ENCODE data around the gene LRCH3. TPM values are rescaled to one million over a fixed set of nuclear protein-coding genes. Genes with fewer than 3 reads are reported as not detected.

The LRCH3 gene
- total RNA-seq, 1 donor = 149 TPM

DNA sequence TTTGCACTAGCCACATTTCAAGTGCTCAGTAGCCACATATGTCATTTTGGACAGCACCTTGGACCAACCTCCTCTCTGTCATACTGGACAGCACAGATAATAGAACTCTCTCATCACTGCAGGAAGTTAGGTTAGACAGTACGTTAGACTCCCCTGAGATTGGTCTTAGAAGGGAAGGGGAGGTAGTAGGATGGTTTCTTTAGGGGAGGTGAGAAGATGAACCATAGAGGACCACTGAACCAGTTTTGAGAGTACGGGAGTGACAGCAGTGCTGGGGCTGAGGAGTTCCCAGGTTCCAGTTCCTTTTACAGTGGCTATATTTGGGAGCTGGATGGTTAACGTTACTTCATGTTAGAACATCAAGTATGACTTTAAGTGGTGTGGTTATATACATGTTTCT lies 7.8 kb downstream of the LRCH3 start:
- no peak for DNase-seq (ENCODE audit: low read depth)
- TF ChIP-seq, protein P1, sequence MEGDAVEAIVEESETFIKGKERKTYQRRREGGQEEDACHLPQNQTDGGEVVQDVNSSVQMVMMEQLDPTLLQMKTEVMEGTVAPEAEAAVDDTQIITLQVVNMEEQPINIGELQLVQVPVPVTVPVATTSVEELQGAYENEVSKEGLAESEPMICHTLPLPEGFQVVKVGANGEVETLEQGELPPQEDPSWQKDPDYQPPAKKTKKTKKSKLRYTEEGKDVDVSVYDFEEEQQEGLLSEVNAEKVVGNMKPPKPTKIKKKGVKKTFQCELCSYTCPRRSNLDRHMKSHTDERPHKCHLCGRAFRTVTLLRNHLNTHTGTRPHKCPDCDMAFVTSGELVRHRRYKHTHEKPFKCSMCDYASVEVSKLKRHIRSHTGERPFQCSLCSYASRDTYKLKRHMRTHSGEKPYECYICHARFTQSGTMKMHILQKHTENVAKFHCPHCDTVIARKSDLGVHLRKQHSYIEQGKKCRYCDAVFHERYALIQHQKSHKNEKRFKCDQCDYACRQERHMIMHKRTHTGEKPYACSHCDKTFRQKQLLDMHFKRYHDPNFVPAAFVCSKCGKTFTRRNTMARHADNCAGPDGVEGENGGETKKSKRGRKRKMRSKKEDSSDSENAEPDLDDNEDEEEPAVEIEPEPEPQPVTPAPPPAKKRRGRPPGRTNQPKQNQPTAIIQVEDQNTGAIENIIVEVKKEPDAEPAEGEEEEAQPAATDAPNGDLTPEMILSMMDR (IDR thresholded peaks at IDR 0.05; ENCODE audit: insufficient read depth, low read depth, low read length) = no peak
- no peak overlapping the region for H3K4me3 ChIP-seq (ENCODE audit: low read depth, low read length)

DNA sequence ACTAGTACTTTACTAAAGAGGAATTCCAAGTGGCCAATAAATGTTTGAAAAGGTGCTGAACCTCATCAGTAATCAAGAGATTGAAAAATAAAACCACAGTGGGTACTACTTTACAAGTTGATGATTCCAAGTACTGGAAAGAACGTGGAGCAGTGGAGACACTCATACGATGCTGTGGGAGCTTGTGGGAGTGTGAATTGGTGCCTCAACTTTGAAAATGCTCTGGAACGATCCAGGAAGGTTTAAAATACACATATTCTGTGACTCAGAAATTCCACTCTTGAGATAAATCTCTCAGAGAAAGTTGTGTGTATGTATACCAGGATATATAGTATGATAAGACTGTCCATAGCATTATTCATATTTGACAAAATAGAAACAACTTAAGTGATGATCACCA lies 9.3 kb downstream of the LRCH3 start:
- peak; percentile 34 for DNase-seq (ENCODE audit: low read depth)

DNA sequence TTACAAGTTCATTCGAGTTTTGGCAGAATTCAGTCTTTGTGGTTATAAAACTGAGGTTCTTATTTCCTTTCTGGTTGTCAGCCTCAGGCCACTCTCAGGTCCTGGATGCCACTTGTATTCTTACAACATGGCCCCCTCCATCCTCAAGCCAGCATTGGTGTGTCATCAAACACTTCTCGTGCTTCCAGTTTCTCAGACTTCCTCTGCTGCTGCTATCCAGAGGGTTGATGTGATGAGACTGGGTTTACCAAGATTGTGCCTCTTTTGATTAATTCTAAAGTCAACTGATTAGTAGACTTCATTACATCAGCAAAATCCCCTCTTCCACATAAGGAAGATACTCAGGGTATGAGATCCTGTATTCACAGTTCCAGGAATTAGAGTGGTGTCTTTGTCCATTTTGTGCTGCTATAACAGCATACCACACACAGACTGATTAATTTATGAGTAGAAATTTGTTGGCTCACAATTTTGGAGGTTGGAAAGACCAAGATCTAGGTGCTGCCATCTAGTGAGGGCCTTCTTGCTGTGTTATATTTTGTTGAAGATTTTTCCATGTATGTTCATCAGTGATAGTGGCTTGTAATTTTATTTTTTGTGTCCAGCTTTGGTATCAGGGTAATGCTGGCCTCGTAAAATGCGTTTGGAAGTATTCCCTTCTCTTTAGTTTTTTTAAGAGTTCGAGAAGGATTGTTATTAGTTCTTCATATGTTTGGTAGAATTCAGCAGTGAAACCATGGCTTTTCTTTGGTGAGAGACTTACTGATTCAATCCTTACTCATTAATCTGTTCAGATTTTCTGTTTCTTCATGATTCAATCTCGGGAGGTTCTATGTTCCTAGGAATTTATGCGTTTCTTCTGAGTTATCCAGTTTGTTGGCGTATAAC lies 11.1 kb downstream of the LRCH3 start:
- peak; percentile 44 for DNase-seq (ENCODE audit: low read depth)
- TF ChIP-seq, protein P1 (IDR thresholded peaks at IDR 0.05; ENCODE audit: insufficient read depth, low read depth, low read length) = peak; percentile 23

More for the DNA sequence above, 9.3 kb downstream of the LRCH3 start:
- TF ChIP-seq, protein P1 (IDR thresholded peaks at IDR 0.05; ENCODE audit: insufficient read depth, low read depth, low read length) = no peak
- no peak overlapping the region for H3K4me3 ChIP-seq (ENCODE audit: low read depth, low read length)

DNA sequence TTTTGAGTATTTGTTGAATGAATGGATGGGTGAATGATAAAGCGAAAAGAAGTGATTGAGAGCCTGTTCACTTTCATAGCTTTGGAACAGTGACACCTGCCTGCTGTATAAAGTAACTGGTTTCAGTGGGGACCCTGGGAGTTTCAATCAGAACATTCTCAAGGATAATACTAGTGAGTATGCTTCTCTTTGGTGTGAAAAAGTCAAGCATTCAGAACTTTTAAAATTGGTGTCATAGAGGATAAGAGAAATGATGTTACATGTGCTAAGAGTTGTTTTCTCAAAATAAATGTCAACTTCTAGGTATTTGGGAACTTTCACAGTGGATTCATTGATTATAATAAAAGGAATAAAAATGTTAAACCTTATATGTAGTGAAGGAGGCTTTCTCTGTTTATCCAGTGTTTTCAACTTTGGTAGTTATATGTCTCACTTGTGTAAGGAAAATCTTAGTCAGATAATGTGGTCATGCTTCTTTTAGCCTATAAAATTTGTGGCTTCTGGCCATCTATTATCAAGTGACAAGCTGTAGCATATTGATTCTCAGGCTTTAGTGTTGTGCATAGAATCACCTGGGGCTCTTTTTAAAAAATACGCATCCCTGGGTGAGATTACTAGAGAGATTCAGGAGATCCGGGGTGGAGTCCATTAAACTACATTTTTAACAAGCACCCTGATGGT lies 11.9 kb downstream of the LRCH3 start:
- TF ChIP-seq, protein P1 (IDR thresholded peaks at IDR 0.05; ENCODE audit: insufficient read depth, low read depth, low read length) = peak; percentile 10
- no peak for DNase-seq (ENCODE audit: low read depth)
- no peak overlapping the region for H3K4me3 ChIP-seq (ENCODE audit: low read depth, low read length)

More for the DNA sequence above, 11.1 kb downstream of the LRCH3 start:
- H3K4me3 ChIP-seq (ENCODE audit: low read depth, low read length) = no peak overlapping the region

DNA sequence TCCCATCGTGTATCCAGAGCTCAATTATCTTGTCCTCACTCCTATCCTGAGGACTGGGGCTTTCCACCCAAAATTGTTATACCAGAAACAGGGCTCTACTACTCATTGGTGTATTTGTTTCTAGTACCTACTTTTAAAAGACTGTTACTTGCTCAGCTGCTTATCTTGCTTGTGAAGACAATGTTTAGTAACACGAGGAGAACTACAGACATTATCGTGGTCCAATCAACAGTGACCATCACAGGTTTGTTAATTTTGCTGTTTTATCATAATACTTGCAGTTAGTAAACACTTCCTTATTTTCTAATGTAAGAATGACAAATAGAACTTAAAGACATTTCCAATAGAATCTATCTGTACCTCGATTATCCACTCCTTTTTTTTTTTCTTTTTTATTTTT lies 13.5 kb downstream of the LRCH3 start:
- TF ChIP-seq, protein P1 (IDR thresholded peaks at IDR 0.05; ENCODE audit: insufficient read depth, low read depth, low read length) = no peak
- no peak for DNase-seq (ENCODE audit: low read depth)
- no peak overlapping the region for H3K4me3 ChIP-seq (ENCODE audit: low read depth, low read length)

DNA sequence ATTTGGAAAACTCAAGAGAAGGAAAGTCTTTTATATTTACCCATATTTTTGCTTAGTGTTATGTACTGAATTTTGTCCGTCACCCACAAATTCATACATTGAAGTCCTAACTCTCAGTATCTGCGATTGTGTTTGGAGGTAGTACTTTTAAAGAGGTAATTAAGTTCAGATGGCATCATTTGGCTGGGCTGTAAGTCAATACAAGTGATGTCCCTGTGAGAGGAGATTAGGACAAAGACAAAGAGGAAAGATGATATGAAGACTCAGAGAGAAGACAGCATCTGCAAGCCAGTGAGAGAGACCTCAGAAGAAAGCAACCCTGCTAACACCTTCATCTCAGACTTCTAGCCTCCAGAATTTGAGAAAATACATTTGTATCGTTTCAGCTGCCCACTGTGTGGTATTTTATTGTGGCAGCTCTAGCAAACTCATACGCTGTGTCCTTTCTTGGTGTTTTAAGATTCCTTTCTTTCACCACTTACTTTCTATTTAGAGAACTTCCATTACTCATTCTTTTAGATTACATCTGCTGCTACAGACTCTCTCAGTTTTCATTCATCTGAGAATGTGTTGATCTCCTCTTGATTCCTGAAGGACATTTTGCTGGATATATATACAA lies 17.0 kb downstream of the LRCH3 start:
- TF ChIP-seq, protein P1 (IDR thresholded peaks at IDR 0.05; ENCODE audit: insufficient read depth, low read depth, low read length) = no peak
- peak; percentile 42 for DNase-seq (ENCODE audit: low read depth)
- no peak overlapping the region for H3K4me3 ChIP-seq (ENCODE audit: low read depth, low read length)
